Measurements from ENCODE around the gene CDC42BPB.

GRCh38 chr14:103026988-103027387, 30.4 kb downstream of the CDC42BPB start:
- TF ChIP-seq CTCF (IDR thresholded peaks at IDR 0.05): no peak
- no peak for TF ChIP-seq POLR2A (IDR thresholded peaks at IDR 0.05)
